OCI-LY7 (cell line): ENCODE measurements around the gene ZSCAN23.
"Not testable (repeated sequence)": the region's sequence is repeated elsewhere in the genome, so short reads cannot be mapped to it uniquely, and the experiment has no call there.

Source experiments
- EZH2phosphoT487 ChIP-seq: fragments of 200-600 bp; sonication (generic); IDR thresholded peaks from 2 replicates; pipeline ENCODE4 v1.6.1; 2018; ENCODE audit warnings: low read depth, borderline replicate concordance, mild to moderate bottlenecking, mixed run types, antibody characterized with exemption, low read length, moderate library complexity, mixed read lengths
- TF ChIP-seq, protein P1 (sequence below): fragments of 200-600 bp; sonication (generic); conservative IDR thresholded peaks from 2 replicates; pipeline ENCODE4 v1.5.1; 2014; ENCODE audit warnings: mild to moderate bottlenecking, antibody characterized with exemption, low read length, moderate library complexity, mixed read lengths

DNA sequence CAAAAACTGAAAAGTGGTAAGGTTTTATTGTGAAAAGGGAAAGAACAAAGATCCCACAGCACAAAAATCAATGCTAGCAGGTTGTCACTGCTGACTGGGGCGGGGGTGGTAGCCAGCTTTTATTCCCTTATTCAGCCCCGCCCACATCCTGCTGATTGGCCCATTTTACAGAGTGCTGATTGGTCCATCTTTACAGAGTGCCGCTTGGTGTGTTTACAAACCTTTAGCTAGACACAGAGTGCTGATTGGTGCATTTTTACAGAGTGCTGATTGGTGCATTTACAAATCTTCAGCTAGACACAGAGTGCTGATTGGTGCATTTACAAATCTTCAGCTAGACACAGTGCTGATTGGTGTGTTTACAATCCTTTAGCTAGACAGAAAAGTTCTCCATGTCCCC is 1.5 kb upstream of the ZSCAN23 start:
- TF ChIP-seq, protein P1, sequence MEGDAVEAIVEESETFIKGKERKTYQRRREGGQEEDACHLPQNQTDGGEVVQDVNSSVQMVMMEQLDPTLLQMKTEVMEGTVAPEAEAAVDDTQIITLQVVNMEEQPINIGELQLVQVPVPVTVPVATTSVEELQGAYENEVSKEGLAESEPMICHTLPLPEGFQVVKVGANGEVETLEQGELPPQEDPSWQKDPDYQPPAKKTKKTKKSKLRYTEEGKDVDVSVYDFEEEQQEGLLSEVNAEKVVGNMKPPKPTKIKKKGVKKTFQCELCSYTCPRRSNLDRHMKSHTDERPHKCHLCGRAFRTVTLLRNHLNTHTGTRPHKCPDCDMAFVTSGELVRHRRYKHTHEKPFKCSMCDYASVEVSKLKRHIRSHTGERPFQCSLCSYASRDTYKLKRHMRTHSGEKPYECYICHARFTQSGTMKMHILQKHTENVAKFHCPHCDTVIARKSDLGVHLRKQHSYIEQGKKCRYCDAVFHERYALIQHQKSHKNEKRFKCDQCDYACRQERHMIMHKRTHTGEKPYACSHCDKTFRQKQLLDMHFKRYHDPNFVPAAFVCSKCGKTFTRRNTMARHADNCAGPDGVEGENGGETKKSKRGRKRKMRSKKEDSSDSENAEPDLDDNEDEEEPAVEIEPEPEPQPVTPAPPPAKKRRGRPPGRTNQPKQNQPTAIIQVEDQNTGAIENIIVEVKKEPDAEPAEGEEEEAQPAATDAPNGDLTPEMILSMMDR, result not testable (repeated sequence)
- TF ChIP-seq EZH2phosphoT487, result not testable (repeated sequence)
